Activated CD4-positive, alpha-beta T cell treated with anti-CD3 and anti-CD28 coated beads, Interleukin-2, amount 10 ng/mL, durations not matched to agents 7 days and 5 days (primary cell): ENCODE data around the gene FIBP. TPM values are rescaled to one million over a fixed set of nuclear protein-coding genes. Genes with fewer than 3 reads are reported as not detected.

Experiments
- CTCF ChIA-PET: fragments of 350-600 bp; sonication (Branson Sonifier 250); formaldehyde crosslinking; loops from one replicate; lab custom pipeline; 2021; ENCODE audit warnings: antibody characterized with exemption; lab: Charles Lee
- POLR2A ChIA-PET: fragments of 350-600 bp; sonication (Branson Sonifier 250); formaldehyde crosslinking; loops from one replicate; lab custom pipeline; 2021; ENCODE audit warnings: antibody characterized with exemption; lab: Charles Lee
- DNase-seq: peaks from one replicate; pipeline ENCODE4 v3.0.0-alpha.2; 2020
- H3K27ac Mint-ChIP-seq: one replicate; pipeline ENCODE4 v1.8.0; 2021; ENCODE audit warnings: mild to moderate bottlenecking, moderate library complexity, mixed read lengths
- H3K27me3 Mint-ChIP-seq: one replicate; pipeline ENCODE4 v1.8.0; 2021; ENCODE audit warnings: mixed read lengths
- H3K36me3 Mint-ChIP-seq: one replicate; pipeline ENCODE4 v1.8.0; 2021; ENCODE audit warnings: low read depth, mixed read lengths
- H3K4me1 Mint-ChIP-seq: one replicate; pipeline ENCODE4 v1.8.0; 2021; ENCODE audit warnings: mixed read lengths
- H3K4me3 Mint-ChIP-seq: one replicate; pipeline ENCODE4 v1.8.0; 2021; ENCODE audit warnings: mild to moderate bottlenecking, moderate library complexity, mixed read lengths
- H3K9me3 Mint-ChIP-seq: one replicate; pipeline ENCODE4 v1.8.0; 2021; ENCODE audit warnings: mixed read lengths
- total RNA-seq, 2 experiments: library from RNA; stranded (reverse); gene quantifications; one replicate each; pipeline ENCODE4 v1.2.3, GENCODE V29; 2021

Gene FIBP
- total RNA-seq, 2 experiments from 2014 or later, result 94.7 to 112 TPM

DNA sequence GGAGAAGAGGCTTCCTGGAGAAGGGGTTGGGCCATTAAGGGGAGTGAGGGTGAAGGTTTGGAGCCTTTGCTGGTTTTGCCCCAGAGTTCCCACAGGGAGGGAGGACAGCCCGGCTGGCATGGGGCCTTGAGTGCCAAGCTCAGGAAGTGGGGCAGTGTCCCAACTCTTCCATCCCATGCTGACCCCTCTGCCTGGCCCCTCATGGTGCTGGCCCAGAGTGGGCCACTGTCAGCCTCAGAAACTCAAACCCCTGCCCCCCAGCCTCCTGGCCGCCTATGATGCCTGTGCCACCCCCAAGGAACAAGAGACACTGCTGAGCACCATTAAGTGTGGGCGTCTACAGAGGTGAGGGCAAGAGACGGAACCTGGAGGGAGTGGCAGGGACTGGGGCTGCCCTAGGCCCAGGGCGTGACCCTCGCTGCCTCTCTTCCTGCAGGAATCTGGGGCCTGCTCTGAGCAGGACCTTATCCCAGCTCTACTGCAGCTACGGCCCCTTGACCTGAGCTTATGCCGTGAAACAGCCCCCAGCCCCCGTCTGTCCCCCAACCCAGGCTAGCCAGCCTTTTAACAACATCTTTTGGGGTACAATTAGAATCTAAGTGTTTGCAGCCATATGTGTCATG is 22.6 kb downstream of the FIBP start:
- peak overlapping the region; percentile 13 for H3K27ac Mint-ChIP-seq

DNA sequence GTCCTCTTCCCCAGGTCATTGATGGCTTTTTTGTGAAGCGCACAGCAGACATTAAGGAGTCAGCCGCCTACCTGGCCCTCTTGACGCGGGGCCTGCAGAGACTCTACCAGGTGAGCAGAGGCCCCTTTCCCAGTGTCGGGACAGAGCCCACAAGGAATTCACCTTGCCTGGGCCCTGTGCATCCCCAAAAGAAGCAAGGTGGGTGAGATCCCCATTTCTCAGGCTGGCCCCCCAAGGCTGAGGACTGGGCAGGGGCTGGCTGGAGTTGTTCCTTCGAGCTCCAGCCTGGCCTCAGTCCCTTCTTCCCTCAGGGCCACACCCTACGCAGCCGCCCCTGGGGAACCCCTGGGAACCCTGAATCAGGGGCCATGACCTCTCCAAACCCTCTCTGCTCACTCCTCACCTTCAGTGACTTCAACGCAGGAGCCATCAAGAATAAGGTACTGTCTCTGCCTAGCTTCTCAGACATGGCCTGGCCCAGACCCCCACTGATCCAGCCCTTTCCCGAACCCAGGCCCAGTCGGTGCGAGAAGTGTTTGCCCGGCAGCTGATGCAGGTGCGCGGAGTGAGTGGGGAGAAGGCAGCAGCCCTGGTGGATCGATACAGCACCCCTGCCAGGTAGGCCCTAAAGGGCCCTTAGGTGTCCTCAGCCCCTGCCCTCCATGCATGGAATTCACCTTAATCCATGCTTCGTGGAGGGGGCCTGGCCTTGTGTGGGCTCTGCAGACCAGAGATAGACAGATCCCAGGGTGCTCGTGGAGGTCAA is 23.4 kb downstream of the FIBP start:
- Mint-ChIP-seq H3K36me3 (peaks cover 41% of the 10 kb centered on the region), H3K27ac (no peak overlapping the region), H3K4me1 (peaks cover 29% of the 10 kb centered on the region), H3K27me3 (no peaks in the 10 kb centered on the region), H3K4me3 (no peak overlapping the region), H3K9me3 (no peaks in the 10 kb centered on the region)
- CTCF ChIA-PET, result interaction anchor here (1.7 to 25.8 kb wide), 2 partner anchors 9 to 23 kb away, joined by 4 to 590 read pairs; partner anchors contain the start of genes CCDC85B, CTSW and FIBP
- no peak for DNase-seq
- POLR2A ChIA-PET, result no interaction called here

More for the DNA sequence above, 22.6 kb downstream of the FIBP start:
- POLR2A ChIA-PET, result no interaction called here
- H3K4me3 Mint-ChIP-seq, result no peak overlapping the region
- no peaks in the 10 kb centered on the region for H3K9me3 Mint-ChIP-seq
- CTCF ChIA-PET, result interaction anchor here (1.7 to 25.8 kb wide), 2 partner anchors 8 to 22 kb away, joined by 4 to 590 read pairs; partner anchors contain the start of genes CCDC85B, CTSW and FIBP
- peaks cover 40% of the 10 kb centered on the region for H3K36me3 Mint-ChIP-seq
- DNase-seq, result no peak
- no peaks in the 10 kb centered on the region for H3K27me3 Mint-ChIP-seq
- peaks cover 32% of the 10 kb centered on the region for H3K4me1 Mint-ChIP-seq

DNA sequence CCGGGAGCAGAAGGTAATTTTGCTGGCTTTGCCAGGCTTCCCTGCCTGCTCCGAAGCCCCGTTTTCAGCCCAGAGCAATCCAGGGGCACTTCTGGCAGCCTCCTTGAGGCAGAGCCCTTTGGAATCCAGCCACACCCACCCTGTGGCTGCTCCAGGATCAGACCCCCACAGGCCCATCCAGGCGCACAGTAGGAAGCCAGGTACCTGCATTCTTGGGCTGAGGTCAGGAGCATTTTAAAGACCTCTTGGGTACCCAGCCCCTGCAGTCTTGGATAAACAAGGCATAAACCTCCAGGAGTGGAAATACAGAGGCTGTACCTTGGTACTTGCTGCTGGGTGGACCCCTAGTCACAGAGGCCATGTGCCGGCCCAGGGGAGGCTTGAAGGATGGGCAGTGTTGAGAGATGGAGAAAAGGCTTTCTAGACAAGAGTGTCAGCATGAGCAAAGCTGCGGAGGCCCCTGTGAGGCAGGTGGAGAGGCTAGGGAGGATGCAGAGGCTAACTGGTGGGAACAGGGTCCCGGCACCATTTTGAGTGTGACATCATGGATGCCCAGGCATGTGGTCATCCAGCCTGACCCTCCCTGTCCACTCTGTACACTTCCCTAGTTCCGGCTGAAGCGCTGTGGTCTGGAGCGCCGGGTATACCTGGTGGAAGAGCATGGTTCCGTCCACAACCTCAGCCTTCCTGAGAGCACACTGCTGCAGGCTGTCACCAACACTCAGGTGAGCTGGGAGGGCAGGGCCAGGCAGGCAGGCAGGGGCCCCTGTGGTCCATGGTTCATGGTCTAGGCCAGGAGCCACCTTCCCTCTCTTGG is 24.2 kb downstream of the FIBP start:
- no peak overlapping the region for H3K4me3 Mint-ChIP-seq
- CTCF ChIA-PET, result interaction anchor here (1.7 to 25.8 kb wide), 3 partner anchors 10 to 23 kb away, joined by 4 to 590 read pairs (median 50); partner anchors contain the start of genes CCDC85B, CTSW and FIBP
- H3K27ac Mint-ChIP-seq, result no peak overlapping the region
- no peak for DNase-seq
- H3K9me3 Mint-ChIP-seq, result no peaks in the 10 kb centered on the region
- H3K27me3 Mint-ChIP-seq, result no peaks in the 10 kb centered on the region
- POLR2A ChIA-PET, result no interaction called here
- H3K4me1 Mint-ChIP-seq, result peaks cover 28% of the 10 kb centered on the region
- H3K36me3 Mint-ChIP-seq, result peaks cover 41% of the 10 kb centered on the region

DNA sequence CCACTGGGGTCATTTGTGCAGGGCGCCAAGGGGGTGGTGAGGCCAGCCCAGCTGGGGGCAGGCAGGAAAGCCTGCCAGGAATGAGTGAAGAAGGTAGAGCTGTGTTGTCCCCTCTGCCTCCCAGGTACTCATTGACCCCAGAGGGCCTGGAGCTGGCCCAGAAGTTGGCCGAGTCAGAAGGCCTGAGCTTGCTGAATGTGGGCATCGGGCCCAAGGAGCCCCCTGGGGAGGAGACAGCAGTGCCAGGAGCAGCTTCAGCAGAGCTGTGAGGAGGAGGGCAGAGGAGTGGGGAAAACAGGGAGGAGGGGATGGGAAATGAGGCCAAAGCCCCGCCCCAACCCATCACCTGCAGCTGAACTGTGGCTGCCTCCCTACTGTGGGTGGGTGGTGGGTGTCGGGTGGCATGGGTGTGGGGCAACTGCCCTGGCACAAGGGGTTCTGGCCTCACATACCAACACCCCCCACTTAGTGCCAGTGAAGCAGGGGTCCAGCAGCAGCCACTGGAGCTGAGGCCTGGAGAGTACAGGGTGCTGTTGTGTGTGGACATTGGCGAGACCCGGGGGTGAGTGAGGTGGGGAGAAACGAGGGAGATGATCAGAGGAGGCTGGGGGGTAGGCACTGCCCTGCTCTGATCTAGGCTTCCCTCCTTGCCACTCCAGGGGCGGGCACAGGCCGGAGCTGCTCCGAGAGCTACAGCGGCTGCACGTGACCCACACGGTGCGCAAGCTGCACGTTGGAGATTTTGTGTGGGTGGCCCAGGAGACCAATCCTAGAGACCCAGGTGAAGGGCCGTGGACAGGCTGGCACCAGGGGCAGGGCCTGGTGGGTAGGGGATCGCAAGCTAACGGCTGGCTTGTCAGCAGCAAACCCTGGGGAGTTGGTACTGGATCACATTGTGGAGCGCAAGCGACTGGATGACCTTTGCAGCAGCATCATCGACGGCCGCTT is 25.1 kb downstream of the FIBP start:
- peaks cover 30% of the 10 kb centered on the region for H3K4me1 Mint-ChIP-seq
- peaks cover 41% of the 10 kb centered on the region for H3K36me3 Mint-ChIP-seq
- POLR2A ChIA-PET, result no interaction called here
- DNase-seq, result no peak
- peak overlapping the region; percentile 44 for H3K4me3 Mint-ChIP-seq
- peak overlapping the region; percentile 68 for H3K27ac Mint-ChIP-seq
- H3K27me3 Mint-ChIP-seq, result no peaks in the 10 kb centered on the region
- no peaks in the 10 kb centered on the region for H3K9me3 Mint-ChIP-seq
- CTCF ChIA-PET, result interaction anchor here (0.7 to 25.8 kb wide), 5 partner anchors 7 to 151 kb away, joined by 3 to 590 read pairs (median 50); partner anchors contain the start of genes CCDC85B, CTSW, FIBP and KAT5

DNA sequence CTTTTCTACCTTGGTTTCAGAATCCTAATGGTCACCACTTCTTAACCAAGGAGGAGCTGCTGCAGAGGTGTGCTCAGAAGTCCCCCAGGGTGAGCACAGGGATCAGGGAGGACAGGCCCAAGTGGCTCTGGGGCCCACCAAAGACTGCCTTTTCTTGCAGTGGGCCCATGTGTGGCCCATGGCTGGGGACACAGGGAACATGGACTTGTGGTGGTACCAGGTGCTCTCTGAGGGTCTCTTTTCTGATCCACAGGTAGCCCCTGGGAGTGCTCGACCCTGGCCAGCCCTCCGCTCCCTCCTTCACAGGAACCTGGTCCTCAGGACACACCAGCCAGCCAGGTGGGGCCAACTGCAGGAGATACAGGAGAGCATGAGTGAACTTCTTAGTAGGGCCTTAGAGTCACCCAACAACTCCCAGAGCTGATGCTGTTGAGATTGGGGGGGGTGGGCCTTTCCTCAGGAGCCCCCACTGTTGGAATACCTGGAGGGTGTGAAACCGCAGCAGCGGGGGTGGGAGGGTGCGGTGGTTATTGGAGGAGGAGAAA is 26.0 kb downstream of the FIBP start:
- ChIA-PET POLR2A (no interaction called here), CTCF (interaction anchor here (0.7 to 25.8 kb wide), 6 partner anchors 8 to 150 kb away, joined by 3 to 590 read pairs (median 28); partner anchors contain the start of genes CCDC85B, CTSW, FIBP and KAT5)
- no peaks in the 10 kb centered on the region for H3K9me3 Mint-ChIP-seq
- peaks cover 37% of the 10 kb centered on the region for H3K36me3 Mint-ChIP-seq
- H3K27me3 Mint-ChIP-seq, result no peaks in the 10 kb centered on the region
- peak overlapping the region; percentile 68 for H3K27ac Mint-ChIP-seq
- DNase-seq, result no peak
- H3K4me1 Mint-ChIP-seq, result peaks cover 31% of the 10 kb centered on the region
- H3K4me3 Mint-ChIP-seq, result peak overlapping the region; percentile 97

DNA sequence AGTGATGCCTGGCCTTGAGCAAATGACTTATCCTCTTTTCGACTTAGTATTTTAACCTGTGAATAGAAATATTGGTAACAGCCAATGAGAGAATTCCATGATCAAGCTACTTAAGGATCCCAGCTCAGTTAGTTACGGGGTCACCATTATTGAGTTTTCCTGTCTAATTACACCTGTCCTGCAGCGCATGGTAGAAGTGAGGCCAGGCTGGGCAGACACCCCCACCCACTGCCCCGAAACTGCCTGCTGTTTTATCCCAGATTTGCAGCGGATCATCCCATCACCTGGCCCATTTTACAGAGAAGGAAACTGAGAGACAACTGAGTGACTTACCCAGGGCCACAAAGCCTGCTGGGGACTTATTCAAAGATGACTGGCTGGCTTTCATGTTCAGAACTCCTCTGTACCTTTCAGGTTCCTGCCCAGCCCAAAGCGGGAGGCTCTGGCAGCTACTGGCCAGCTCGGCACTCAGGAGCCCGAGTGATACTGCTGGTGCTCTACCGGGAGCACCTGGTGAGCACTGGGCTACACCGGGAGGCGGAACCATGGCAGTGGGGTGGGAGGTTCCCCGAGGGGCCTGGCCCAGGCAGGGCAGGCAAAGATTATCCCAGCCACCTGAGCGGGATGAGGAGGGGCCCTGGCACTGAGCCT is 26.6 kb downstream of the FIBP start:
- ChIA-PET CTCF (interaction anchor here (0.9 to 25.8 kb wide), 8 partner anchors 8 to 150 kb away, joined by 3 to 590 read pairs (median 22); partner anchors contain the start of genes AP5B1, CCDC85B, CTSW and FIBP), POLR2A (no interaction called here)
- Mint-ChIP-seq H3K9me3 (no peaks in the 10 kb centered on the region), H3K27me3 (no peaks in the 10 kb centered on the region), H3K36me3 (peaks cover 37% of the 10 kb centered on the region), H3K27ac (peak overlapping the region; percentile 99), H3K4me3 (peak overlapping the region; percentile 97), H3K4me1 (peaks cover 33% of the 10 kb centered on the region)
- DNase-seq, result no peak

DNA sequence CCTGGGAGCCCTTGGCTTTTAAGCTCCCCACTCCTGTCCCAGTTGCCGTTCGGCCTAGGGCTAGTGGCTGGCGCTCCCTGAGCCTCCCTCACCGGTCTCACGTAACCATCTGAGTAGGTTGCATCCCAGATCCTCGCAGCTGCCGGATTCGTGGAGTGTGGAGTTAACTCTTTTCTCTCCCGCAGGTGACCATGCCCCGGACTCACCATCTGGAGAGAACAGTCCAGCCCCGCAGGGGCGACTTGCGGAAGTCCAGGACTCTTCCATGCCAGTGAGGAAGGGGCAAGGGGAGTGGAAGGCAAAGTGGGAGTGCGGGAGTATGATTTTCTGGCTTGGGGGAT is 27.1 kb downstream of the FIBP start:
- POLR2A ChIA-PET, result interaction anchor here (0.7 kb wide), 1 partner anchor 180 kb away, joined by 3 read pairs; no protein-coding TSS in a partner anchor
- Mint-ChIP-seq H3K4me3 (peak overlapping the region; percentile 97), H3K9me3 (no peaks in the 10 kb centered on the region), H3K27ac (peak overlapping the region; percentile 99), H3K4me1 (peaks cover 38% of the 10 kb centered on the region), H3K27me3 (no peaks in the 10 kb centered on the region), H3K36me3 (peaks cover 42% of the 10 kb centered on the region)
- DNase-seq, result no peak
- CTCF ChIA-PET, result interaction anchor here (0.9 to 25.8 kb wide), 10 partner anchors 9 to 290 kb away, joined by 3 to 590 read pairs (median 15); partner anchors contain the start of genes AP5B1, BANF1, CCDC85B and CTSW

DNA sequence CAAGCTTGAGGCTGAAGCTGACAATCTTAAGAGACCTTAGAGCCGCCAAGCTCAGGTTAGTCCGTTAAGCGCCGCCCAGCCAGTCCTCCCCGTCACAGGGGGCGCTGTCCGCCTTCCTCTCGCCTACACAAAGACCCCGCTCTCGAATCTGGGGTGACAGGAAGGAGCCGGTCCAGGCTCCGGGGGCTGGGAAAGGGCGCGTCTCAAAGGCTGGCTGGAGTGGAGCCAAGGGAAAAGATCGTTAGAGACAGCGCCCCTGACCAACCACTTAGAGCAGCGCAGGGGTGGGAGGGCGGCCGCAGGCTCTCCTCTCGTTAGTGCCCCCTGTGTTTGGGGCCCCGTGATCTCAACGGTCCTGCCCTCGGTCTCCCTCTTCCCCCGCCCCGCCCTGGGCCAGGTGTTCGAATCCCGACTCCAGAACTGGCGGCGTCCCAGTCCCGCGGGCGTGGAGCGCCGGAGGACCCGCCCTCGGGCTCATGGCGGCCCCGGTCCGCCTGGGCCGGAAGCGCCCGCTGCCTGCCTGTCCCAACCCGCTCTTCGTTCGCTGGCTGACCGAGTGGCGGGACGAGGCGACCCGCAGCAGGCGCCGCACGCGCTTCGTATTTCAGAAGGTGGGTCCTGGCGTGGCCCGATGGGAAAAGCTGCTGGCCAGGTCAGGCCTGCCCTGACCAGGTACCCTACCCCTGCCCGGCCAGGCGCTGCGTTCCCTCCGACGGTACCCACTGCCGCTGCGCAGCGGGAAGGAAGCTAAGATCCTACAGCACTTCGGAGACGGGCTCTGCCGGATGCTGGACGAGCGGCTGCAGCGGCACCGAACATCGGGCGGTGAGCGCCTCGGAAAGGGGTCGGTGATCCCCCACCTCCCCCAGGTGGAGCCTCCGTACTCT is 27.8 kb downstream of the FIBP start, which contains the start of gene MUS81:
Gene MUS81 (plus strand): TSS at position 156 of the 887 bp plus-strand sequence. CDS start 321 bp downstream, at position 477.
- Mint-ChIP-seq H3K27ac (peak within 1 kb of the TSS; percentile 99), H3K36me3 (peaks cover 47% of the 10 kb centered on the region), H3K9me3 (no peaks in the 10 kb centered on the region), H3K27me3 (no peaks in the 10 kb centered on the region), H3K4me1 (peaks cover 45% of the 10 kb centered on the region), H3K4me3 (peak within 1 kb of the TSS; percentile 97)
- POLR2A ChIA-PET, result interaction anchor here (0.6 to 1.6 kb wide), 5 partner anchors 9 to 181 kb away, joined by 3 to 9 read pairs (median 3); partner anchors contain the start of genes CCDC85B, FIBP and SNX32
- CTCF ChIA-PET, result interaction anchor here (0.6 to 25.8 kb wide), 49 partner anchors 10 to 295 kb away, joined by 3 to 590 read pairs (median 4); partner anchors contain the start of genes AP5B1, BANF1, CCDC85B and CTSW
- DNase-seq, result peak; percentile 96

DNA sequence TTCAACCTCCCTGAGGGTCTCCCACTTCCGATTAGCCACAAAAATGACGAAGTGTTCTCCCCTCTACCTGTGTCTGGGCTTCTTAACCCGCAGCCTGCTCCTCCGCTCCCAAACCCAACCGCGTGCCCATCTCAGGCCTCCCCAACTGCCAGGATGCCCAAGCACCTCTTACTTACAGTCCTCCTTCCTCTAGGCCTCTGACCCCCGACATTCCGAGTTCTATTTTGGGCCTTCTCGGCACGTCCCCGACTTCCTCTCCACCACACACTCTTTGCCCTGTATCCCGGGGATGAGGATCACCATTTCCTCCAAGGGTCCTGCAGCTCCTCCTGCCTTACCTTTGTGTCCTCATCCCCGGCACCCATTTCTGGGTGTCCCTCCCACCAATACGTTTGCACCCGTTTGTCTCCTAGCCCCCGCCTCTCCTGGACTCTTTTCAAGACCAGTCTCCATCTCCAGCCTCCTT is 28.4 kb downstream of the FIBP start:
- Mint-ChIP-seq H3K36me3 (peaks cover 47% of the 10 kb centered on the region), H3K4me3 (peak overlapping the region; percentile 97), H3K27me3 (no peaks in the 10 kb centered on the region), H3K9me3 (no peaks in the 10 kb centered on the region), H3K27ac (peak overlapping the region; percentile 99), H3K4me1 (peaks cover 49% of the 10 kb centered on the region)
- DNase-seq, result no peak
- ChIA-PET POLR2A (interaction anchor here (0.6 to 1.6 kb wide), 6 partner anchors 10 to 142 kb away, joined by 3 to 9 read pairs (median 3); partner anchors contain the start of genes BANF1, CCDC85B, EIF1AD and FIBP), CTCF (interaction anchor here (0.6 to 25.8 kb wide), 49 partner anchors 9 to 453 kb away, joined by 3 to 590 read pairs (median 4); partner anchors contain the start of genes AP5B1, BANF1, CCDC85B and CTSW)
